Gastroesophageal sphincter (tissue), 3 donors: ENCODE measurements around the gene NMNAT1.

ENCODE experiments used
- EP300 ChIP-seq: sonication (generic); formaldehyde crosslinking; IDR thresholded peaks from one replicate; pipeline ENCODE4 v1.6.1; 2017; ENCODE audit warnings: antibody characterized with exemption, mild to moderate bottlenecking
- POLR2A ChIP-seq, 2 donors: fragments of 450-650 bp; IDR thresholded peaks; one replicate each; pipeline ENCODE4 v1.6.1; 2017; ENCODE audit warnings: antibody characterized with exemption in 2 of 2, mild to moderate bottlenecking in 2 of 2, moderate library complexity in 1 of 2
- POLR2AphosphoS5 ChIP-seq: sonication (generic); formaldehyde crosslinking; IDR thresholded peaks from one replicate; pipeline ENCODE4 v1.6.1; 2017; ENCODE audit warnings: antibody characterized with exemption
- TF ChIP-seq, protein P1 (sequence below), 4 experiments: fragments of 200-600 bp in 2 of 4; fragments of 450-650 bp in 2 of 4; sonication (generic) in 1 of 4; IDR thresholded peaks; one replicate each; pipeline ENCODE4 v1.5.1; 2017 to 2019; ENCODE audit warnings: antibody characterized with exemption in 4 of 4, mild to moderate bottlenecking in 2 of 4, moderate library complexity in 2 of 4

- TF ChIP-seq EP300 (no peak), POLR2A (IDR thresholded peaks at IDR 0.05) (no peak), POLR2AphosphoS5 (no peak)
- TF ChIP-seq, protein P1, sequence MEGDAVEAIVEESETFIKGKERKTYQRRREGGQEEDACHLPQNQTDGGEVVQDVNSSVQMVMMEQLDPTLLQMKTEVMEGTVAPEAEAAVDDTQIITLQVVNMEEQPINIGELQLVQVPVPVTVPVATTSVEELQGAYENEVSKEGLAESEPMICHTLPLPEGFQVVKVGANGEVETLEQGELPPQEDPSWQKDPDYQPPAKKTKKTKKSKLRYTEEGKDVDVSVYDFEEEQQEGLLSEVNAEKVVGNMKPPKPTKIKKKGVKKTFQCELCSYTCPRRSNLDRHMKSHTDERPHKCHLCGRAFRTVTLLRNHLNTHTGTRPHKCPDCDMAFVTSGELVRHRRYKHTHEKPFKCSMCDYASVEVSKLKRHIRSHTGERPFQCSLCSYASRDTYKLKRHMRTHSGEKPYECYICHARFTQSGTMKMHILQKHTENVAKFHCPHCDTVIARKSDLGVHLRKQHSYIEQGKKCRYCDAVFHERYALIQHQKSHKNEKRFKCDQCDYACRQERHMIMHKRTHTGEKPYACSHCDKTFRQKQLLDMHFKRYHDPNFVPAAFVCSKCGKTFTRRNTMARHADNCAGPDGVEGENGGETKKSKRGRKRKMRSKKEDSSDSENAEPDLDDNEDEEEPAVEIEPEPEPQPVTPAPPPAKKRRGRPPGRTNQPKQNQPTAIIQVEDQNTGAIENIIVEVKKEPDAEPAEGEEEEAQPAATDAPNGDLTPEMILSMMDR (IDR thresholded peaks at IDR 0.05), result no peak
Observed at GRCh38 chr1:9920606-9921005, 22.7 kb upstream of the NMNAT1 start.
